ENCODE data around the gene PLXNB1.

Gene PLXNB1

GRCh38 chr3:48372862-48373435 lies 56.9 kb downstream of the PLXNB1 start:
- no peak overlapping the region for H3K9ac ChIP-seq (ENCODE audit: low read length)
- no peaks in the 10 kb centered on the region for H3K27me3 ChIP-seq (ENCODE audit: control insufficient read depth, insufficient read depth, low read length)
- no peaks in the 10 kb centered on the region for H3K4me1 ChIP-seq (ENCODE audit: control insufficient read depth, insufficient read depth, low read length)
- no peak overlapping the region for H3K4me3 ChIP-seq (ENCODE audit: low read length)
- no peaks in the 10 kb centered on the region for H3K36me3 ChIP-seq (ENCODE audit: control insufficient read depth, insufficient read depth, low read length)
- H3K27ac ChIP-seq (ENCODE audit: low read depth, low read length) = no peak overlapping the region

- no peaks in the 10 kb centered on the region for H3K27me3 ChIP-seq (ENCODE audit: control insufficient read depth, insufficient read depth, low read length)
- no peak overlapping the region for H3K4me3 ChIP-seq (ENCODE audit: low read length)
- no peak overlapping the region for H3K9ac ChIP-seq (ENCODE audit: low read length)
- H3K27ac ChIP-seq (ENCODE audit: low read depth, low read length) = no peak overlapping the region
- no peaks in the 10 kb centered on the region for H3K36me3 ChIP-seq (ENCODE audit: control insufficient read depth, insufficient read depth, low read length)
- no peaks in the 10 kb centered on the region for H3K4me1 ChIP-seq (ENCODE audit: control insufficient read depth, insufficient read depth, low read length)
These were observed 57.5 kb downstream of the PLXNB1 start for GRCh38 chr3:48372377-48372770.

GRCh38 chr3:48371651-48372376 lies 58.1 kb downstream of the PLXNB1 start, which contains the start of gene FBXW12:
TSS of gene FBXW12 (plus strand) at chr3:48372219. CDS start at chr3:48372768, 549 bp downstream.
- Histone ChIP-seq H3K36me3 (ENCODE audit: control insufficient read depth, insufficient read depth, low read length) (no peaks in the 10 kb centered on the region), H3K27ac (ENCODE audit: low read depth, low read length) (no peak within 1 kb of the TSS), H3K4me3 (ENCODE audit: low read length) (no peak within 1 kb of the TSS), H3K9ac (ENCODE audit: low read length) (no peak within 1 kb of the TSS), H3K27me3 (ENCODE audit: control insufficient read depth, insufficient read depth, low read length) (no peaks in the 10 kb centered on the region), H3K4me1 (ENCODE audit: control insufficient read depth, insufficient read depth, low read length) (no peaks in the 10 kb centered on the region)

GRCh38 chr3:48370333-48370713 lies 59.6 kb downstream of the PLXNB1 start:
- H3K9ac ChIP-seq (ENCODE audit: low read length) = no peak overlapping the region
- H3K27me3 ChIP-seq (ENCODE audit: control insufficient read depth, insufficient read depth, low read length) = no peaks in the 10 kb centered on the region
- H3K27ac ChIP-seq (ENCODE audit: low read depth, low read length) = no peak overlapping the region
- H3K4me3 ChIP-seq (ENCODE audit: low read length) = no peak overlapping the region
- no peaks in the 10 kb centered on the region for H3K4me1 ChIP-seq (ENCODE audit: control insufficient read depth, insufficient read depth, low read length)
- H3K36me3 ChIP-seq (ENCODE audit: control insufficient read depth, insufficient read depth, low read length) = no peaks in the 10 kb centered on the region

- no peaks in the 10 kb centered on the region for H3K4me1 ChIP-seq (ENCODE audit: control insufficient read depth, insufficient read depth, low read length)
- H3K36me3 ChIP-seq (ENCODE audit: control insufficient read depth, insufficient read depth, low read length) = no peaks in the 10 kb centered on the region
- H3K27ac ChIP-seq (ENCODE audit: low read depth, low read length) = no peak overlapping the region
These were observed 60.1 kb downstream of the PLXNB1 start for GRCh38 chr3:48369693-48370332.

GRCh38 chr3:48367201-48367600 lies 62.7 kb downstream of the PLXNB1 start:
- Histone ChIP-seq H3K27ac (ENCODE audit: low read depth, low read length) (no peak overlapping the region), H3K36me3 (ENCODE audit: control insufficient read depth, insufficient read depth, low read length) (no peaks in the 10 kb centered on the region), H3K4me1 (ENCODE audit: control insufficient read depth, insufficient read depth, low read length) (no peaks in the 10 kb centered on the region), H3K27me3 (ENCODE audit: control insufficient read depth, insufficient read depth, low read length) (no peaks in the 10 kb centered on the region), H3K9ac (ENCODE audit: low read length) (no peak overlapping the region), H3K4me3 (ENCODE audit: low read length) (no peak overlapping the region)

More at GRCh38 chr3:48369693-48370332, 60.1 kb downstream of the PLXNB1 start:
- Histone ChIP-seq H3K4me3 (ENCODE audit: low read length) (no peak overlapping the region), H3K9ac (ENCODE audit: low read length) (no peak overlapping the region), H3K27me3 (ENCODE audit: control insufficient read depth, insufficient read depth, low read length) (no peaks in the 10 kb centered on the region)

- no peak overlapping the region for H3K4me3 ChIP-seq (ENCODE audit: low read length)
- H3K9ac ChIP-seq (ENCODE audit: low read length) = no peak overlapping the region
- H3K36me3 ChIP-seq (ENCODE audit: control insufficient read depth, insufficient read depth, low read length) = no peaks in the 10 kb centered on the region
- no peaks in the 10 kb centered on the region for H3K4me1 ChIP-seq (ENCODE audit: control insufficient read depth, insufficient read depth, low read length)
- H3K27me3 ChIP-seq (ENCODE audit: control insufficient read depth, insufficient read depth, low read length) = no peaks in the 10 kb centered on the region
- H3K27ac ChIP-seq (ENCODE audit: low read depth, low read length) = no peak overlapping the region
These were observed 65.0 kb downstream of the PLXNB1 start for GRCh38 chr3:48364840-48365239.

GRCh38 chr3:48361928-48362327 lies 68.0 kb downstream of the PLXNB1 start:
- Histone ChIP-seq H3K27me3 (ENCODE audit: control insufficient read depth, insufficient read depth, low read length) (no peaks in the 10 kb centered on the region), H3K27ac (ENCODE audit: low read depth, low read length) (no peak overlapping the region), H3K9ac (ENCODE audit: low read length) (no peak overlapping the region), H3K36me3 (ENCODE audit: control insufficient read depth, insufficient read depth, low read length) (no peaks in the 10 kb centered on the region), H3K4me3 (ENCODE audit: low read length) (no peak overlapping the region), H3K4me1 (ENCODE audit: control insufficient read depth, insufficient read depth, low read length) (no peaks in the 10 kb centered on the region)

- Histone ChIP-seq H3K36me3 (ENCODE audit: control insufficient read depth, insufficient read depth, low read length) (no peaks in the 10 kb centered on the region), H3K27me3 (ENCODE audit: control insufficient read depth, insufficient read depth, low read length) (no peaks in the 10 kb centered on the region), H3K4me1 (ENCODE audit: control insufficient read depth, insufficient read depth, low read length) (no peaks in the 10 kb centered on the region), H3K9ac (ENCODE audit: low read length) (no peak overlapping the region), H3K4me3 (ENCODE audit: low read length) (no peak overlapping the region), H3K27ac (ENCODE audit: low read depth, low read length) (no peak overlapping the region)
These were observed 73.5 kb downstream of the PLXNB1 start for GRCh38 chr3:48356419-48356818.

GRCh38 chr3:48353987-48354386 lies 75.9 kb downstream of the PLXNB1 start:
- Histone ChIP-seq H3K4me1 (ENCODE audit: control insufficient read depth, insufficient read depth, low read length) (no peaks in the 10 kb centered on the region), H3K4me3 (ENCODE audit: low read length) (no peak overlapping the region), H3K27me3 (ENCODE audit: control insufficient read depth, insufficient read depth, low read length) (no peaks in the 10 kb centered on the region)

More at GRCh38 chr3:48353987-48354386, 75.9 kb downstream of the PLXNB1 start:
- no peak overlapping the region for H3K27ac ChIP-seq (ENCODE audit: low read depth, low read length)
- H3K36me3 ChIP-seq (ENCODE audit: control insufficient read depth, insufficient read depth, low read length) = no peaks in the 10 kb centered on the region
- H3K9ac ChIP-seq (ENCODE audit: low read length) = no peak overlapping the region
